HG02588 (cell line): Measurements from ENCODE around the gene OGG1.

Source experiments
- ATAC-seq: cut with Tn5 transposase; IDR thresholded peaks from one replicate; pipeline ENCODE4 v1.9.1; 2021; ENCODE audit warnings: mild to moderate bottlenecking, moderate library complexity; ENCODE audit not compliant: unreplicated experiment

The OGG1 gene

GRCh38 chr3:9749645-9750555 is at the start of gene OGG1:
Gene OGG1, plus strand, starts transcription at chr3:9749952. Its CDS starts 335 bp downstream, at chr3:9750287.
- ATAC-seq = peak; percentile 89

DNA sequence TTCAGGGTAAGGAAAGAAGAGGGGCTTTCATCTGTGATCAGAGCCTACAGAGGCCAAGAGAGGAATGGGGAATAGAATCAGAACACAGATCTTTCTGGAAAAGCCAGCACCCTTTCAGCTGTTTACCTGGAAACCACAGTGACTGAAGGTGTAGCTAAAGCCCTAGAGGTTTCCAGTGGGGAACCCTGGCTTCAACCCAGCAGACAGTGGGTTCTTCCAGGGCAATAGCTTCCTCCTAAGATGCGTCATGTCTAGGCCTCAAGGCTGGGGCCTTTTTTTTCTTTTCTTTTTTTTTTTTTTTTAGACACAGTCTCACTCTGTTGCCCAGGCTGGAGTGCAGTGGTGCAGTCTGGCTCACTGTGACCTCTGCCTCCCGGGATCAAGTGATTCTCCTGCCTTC is 49.2 kb upstream of the OGG1 start:
- no peak for ATAC-seq

DNA sequence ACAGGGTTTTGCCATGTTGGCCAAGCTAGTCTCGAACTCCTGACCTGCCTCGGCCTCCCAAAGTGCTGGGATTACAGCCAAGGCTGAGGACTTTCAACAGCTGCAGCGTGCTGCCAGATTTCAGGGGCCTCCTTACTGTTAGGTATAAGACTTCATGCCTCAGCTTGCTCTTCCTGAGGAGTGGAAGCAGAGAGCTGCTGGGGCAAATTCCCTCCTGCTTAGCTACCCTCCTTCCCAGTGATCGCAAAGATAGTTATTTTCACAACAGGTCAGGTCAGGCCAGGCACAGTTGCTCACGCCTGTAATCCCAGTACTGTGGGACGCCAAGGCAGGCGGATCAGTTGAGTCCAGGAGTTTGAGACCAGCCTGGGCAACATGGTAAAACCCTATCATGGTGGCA is 48.7 kb upstream of the OGG1 start:
- no peak for ATAC-seq

GRCh38 chr3:9701711-9702110 is 48.0 kb upstream of the OGG1 start:
- ATAC-seq = no peak

- ATAC-seq = no peak
Observed at GRCh38 chr3:9703240-9703639, 46.5 kb upstream of the OGG1 start.

DNA sequence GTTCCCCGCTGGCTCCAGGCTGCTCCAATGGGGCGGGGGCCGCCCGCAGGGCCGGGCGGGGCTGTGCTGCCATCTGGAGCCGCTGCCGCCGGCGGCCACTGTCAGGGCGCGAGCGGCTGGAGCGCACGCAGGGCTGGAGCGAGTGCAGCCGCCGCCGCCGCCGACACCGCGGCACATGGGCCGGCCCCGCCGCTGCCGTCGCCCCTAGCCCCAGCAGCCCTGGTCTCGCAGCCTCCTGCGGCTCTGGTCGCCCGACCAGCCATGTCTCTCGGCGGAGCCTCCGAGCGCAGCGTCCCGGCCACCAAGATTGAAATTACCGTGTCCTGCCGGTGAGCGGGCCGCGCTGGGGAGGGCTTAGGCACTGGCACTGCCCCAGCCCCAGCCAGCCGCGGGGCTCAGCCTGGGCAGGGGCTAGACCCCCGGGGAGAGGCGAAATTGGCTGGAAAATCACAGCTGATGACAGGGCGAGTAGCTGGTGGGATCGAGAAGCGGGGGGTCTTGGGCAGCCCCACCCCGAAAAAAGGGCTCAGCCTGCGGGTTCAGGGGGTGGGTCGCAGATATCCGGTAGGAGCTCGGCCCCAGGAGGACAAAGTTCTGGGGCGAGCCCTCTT is 45.9 kb upstream of the OGG1 start, which contains the start of gene CPNE9:
Gene CPNE9, plus strand, starts transcription at position 98 of the 611 bp plus-strand sequence. Its CDS starts 164 bp downstream, at position 262.
- no peak for ATAC-seq

DNA sequence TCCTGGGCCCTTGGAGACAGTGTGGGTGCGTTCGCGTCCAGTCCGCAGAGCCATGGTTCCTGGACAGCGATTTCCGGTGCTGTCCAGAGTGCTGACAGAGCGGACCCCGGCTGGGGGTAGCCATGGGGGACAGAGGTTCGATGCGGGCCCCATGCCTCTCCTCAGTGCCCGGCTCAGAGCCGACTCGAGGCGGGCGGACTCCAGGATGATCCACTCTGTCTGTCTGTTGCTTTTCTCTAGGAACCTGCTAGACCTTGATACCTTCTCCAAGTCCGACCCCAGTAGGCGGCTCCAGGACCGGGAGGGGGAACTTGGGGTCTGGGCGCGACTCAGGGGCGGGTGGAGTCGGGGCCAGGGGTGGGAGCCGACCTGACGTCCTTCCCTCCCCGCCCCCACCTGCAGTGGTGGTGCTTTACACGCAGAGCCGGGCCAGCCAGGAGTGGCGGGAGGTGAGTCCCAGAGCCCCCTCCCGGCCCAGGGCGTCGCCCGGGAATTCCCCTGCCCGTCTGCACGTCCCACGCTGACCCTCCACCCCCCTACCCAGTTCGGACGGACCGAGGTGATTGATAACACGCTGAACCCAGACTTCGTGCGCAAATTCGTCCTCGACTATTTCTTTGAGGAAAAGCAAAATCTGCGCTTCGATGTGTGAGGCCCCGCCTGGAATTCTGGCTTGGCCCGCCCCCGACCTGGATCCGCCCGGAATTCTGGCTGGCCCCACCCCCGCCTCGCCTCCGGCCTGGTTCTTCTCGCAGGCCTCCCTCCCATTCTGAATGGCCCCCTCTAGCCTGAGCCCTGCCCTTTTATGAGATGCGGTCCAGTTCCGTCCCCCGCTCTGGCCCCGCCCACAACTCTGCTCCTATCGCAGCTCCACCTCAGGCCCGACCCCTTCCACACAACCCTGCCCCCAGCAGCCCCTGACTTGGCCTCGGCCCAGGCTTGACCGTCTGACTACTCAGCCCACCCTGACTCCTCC is 45.1 kb upstream of the OGG1 start:
- no peak for ATAC-seq

GRCh38 chr3:9710174-9710739 is 39.5 kb upstream of the OGG1 start:
- no peak for ATAC-seq

- no peak for ATAC-seq
Observed at GRCh38 chr3:9712415-9712814, 37.3 kb upstream of the OGG1 start.

DNA sequence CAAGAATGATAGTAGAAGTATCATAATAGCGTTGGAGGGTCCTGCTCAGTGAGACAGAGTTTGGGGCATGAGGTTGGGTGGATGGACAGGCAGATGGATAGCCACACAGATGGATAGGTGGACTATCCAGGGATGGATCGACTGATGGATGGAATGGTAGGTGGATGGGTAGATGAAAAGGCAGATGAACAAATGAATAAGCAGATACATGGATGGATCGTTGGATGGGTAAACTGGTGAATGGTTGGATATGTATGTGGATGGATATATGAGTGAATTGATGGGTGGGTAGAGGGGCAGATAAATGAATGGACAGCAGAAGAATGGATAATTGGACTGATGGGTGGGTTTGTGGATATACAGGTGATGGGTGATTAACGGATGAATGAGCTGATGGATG is 36.6 kb upstream of the OGG1 start:
- no peak for ATAC-seq

GRCh38 chr3:9715136-9715535 is 34.6 kb upstream of the OGG1 start:
- ATAC-seq = no peak

DNA sequence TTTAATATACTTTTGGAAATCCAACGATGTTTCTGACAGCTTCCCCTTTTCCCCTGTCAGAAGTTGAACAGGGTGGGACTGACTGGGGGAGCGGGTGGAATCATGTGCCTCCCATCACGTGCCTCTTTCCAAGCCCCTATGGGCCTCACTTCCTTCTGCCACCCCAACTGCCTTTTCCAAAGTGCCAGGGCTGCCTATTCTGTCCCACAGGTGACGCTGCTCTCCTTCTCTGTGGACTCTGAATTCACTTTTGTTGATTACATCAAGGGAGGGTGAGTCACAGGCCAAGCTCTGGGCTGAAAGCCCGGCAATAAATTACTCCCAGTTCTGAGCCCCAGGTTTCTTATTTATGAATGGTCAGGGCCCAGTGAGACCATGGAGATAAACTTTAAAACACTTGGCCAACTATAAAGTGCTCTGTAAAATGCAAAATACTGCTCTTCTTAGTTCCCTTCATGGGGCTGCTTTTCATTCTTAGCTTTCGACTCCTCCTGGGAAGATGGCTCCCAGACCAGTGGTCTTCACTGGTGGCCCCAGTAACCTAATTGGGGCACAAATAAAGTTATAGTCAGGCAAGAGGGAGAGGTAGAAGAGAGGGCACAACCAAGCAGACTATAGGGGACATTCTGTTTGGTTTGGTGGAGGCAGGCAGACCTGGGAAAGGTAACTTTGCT is 33.9 kb upstream of the OGG1 start:
- no peak for ATAC-seq

DNA sequence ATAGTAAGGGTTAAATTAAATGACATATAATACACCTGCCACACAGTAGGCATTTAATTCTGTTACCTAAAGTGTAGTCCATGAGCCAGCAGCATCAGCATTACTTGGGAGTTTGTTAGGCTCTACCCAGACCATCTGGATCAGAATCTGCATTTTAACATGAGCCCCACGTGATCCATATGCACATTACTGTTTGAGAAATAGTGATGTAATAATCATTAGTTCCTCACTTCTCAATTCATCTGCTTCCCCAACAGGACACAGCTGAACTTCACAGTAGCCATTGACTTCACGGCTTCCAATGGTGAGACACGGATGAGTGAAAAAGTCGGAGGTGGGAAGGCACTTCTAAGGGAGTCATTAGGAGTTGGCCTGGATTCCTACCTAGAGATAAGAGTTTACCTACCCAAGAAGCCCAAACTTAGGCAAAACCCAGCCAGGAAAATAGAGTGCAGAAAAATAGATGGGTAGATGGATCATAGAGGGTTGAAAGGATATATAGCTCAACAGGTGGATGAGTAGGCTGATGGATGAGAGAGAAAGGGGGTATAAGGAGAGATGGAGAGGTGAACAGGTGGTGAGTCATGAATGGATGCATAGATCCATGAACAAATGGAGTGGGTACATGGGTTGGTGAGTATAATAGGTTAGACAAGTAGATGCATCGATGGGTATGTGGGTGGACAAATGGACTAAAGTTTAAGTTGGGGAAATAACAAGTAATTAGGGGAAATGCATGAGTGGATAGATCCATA is 32.8 kb upstream of the OGG1 start:
- no peak for ATAC-seq

DNA sequence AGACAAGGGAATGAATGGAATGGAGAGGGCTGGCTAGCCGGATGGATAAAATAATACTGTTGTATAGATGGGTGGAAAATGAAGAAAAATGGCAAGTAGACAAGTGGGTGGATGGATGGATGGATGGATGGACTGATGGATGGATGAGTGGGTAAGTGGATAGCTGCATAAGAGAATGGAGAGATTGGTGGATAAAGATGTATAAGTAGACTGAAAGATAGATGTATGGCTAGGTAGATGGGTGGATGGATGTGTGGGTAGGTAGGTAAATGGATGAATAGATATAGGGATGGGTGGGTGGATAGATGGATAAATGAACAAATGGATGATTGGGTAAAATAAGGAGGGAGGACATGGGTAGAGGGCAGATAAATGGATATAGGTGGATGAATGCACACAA is 32.2 kb upstream of the OGG1 start:
- no peak for ATAC-seq

DNA sequence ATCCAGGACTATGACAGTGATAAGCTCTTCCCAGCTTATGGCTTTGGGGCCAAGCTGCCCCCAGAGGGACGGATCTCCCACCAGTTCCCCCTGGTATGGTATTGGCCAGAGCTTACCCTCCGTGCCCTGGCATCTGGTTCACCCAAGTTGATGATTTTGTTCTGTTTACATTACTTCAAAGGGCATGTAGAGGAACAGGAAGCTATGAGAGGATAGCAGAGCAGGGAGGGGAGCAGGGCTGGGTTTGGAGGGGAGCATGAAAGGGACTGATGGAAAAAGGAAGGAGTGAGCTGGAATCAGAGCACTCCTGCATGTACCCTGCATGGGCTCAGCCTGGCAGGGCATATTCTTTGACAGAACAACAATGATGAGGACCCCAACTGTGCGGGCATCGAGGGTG is 31.6 kb upstream of the OGG1 start:
- no peak for ATAC-seq

DNA sequence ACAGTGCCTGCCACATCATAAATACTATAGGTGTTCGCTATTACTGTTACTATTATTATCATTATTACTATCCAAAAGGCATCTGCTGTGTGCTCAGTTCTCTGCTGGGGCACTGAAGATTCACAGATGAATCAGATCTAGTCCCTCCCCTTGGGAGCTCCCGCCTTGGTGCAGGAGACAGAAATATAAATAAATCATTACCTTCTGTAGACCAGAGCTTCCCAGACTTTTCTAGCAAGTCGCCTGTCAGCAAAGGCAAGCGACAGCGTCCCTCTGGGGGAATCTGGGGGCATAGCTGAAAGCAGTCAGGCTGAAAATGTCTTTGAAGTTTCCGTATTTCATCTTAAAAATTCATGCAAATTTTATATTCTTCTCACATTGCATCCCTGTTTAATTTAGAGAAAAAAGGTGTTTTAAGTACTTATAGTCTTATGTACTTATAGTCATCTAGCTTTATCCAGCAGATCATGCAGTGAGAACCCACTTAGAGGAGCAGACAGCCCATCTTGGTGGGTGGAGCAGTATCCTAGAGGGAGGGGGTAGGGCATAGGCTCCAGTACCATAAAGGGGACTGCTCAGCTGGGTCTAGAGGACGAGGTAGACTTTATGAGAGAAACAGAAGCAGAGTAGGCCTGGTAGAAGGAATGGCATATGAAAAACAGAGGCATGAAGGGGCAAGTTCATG is 28.6 kb upstream of the OGG1 start:
- no peak for ATAC-seq

GRCh38 chr3:9721700-9722060 is 28.1 kb upstream of the OGG1 start:
- ATAC-seq = no peak

GRCh38 chr3:9725775-9726515 is 23.8 kb upstream of the OGG1 start:
- ATAC-seq = no peak
